Colon (tissue), 2 donors: ENCODE results near the gene CNTNAP3.
"Not testable (repeated sequence)": the region's sequence is repeated elsewhere in the genome, so short reads cannot be mapped to it uniquely, and the experiment has no call there.

Experiments
- FAIRE-seq: peaks from 2 replicates; lab custom pipeline; 2012; peaks lifted over from hg19 to GRCh38; lab: Jason Lieb, UNC
- donor health status: control.
- donor health status: control.

Gene CNTNAP3

DNA sequence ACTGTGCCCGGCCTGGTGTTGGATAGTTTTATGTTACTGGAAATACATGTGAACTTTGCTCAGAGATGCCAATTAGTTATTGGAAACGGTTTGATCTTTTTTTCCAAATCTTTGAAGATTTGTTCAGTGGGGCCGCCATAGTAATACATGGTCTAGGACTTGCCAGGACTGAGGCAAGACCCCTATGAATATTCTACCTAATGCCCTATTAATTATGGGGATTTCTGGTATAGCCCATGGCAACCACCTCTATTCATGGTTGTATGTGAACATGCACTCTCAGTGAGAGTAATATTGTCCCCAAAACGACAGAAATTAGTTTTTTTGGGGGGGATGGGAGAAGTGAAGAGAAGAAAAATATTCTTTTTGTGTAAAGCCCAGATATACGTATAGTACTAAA, 220.3 kb downstream of the CNTNAP3 start:
- FAIRE-seq, result not testable (repeated sequence)

DNA sequence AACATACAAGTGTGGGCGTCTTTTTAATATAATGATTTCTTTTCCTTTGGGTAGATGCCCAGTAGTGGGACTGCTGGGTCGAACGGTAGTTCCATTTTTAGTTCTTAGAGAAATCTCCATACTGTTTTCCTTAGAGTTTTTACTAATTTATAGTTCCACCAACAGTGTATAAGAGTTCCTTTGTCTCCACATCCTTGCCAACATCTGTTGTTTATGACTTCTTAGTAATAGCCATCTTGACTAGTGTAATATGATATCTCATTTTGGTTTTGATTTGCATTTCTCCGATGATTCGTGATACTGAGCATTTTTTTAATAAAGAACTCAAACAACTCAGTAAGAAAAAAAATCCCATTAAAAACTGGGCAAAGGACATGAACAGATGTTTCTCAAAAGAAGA, 225.0 kb downstream of the CNTNAP3 start:
- peak; percentile 21 for FAIRE-seq

DNA sequence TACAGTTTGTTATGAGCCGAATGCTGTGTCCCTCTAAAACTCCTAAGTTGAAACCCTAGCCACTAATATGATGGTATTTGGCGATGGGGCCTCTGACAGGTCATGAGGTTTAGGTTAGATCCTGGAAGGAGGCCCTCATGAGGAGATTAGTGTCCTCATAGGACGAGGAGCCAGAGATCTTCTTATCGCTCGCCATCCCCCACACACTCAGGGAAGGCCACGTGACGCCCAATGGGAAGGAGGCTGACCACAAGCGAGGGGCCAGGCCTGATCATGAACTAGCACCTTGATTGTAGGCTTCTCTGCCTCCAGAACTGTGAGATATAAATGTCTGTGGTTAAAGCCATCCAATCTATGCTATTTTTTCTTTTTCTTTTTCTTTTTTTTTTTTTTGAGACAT, 233.5 kb downstream of the CNTNAP3 start:
- FAIRE-seq, result not testable (repeated sequence)

DNA sequence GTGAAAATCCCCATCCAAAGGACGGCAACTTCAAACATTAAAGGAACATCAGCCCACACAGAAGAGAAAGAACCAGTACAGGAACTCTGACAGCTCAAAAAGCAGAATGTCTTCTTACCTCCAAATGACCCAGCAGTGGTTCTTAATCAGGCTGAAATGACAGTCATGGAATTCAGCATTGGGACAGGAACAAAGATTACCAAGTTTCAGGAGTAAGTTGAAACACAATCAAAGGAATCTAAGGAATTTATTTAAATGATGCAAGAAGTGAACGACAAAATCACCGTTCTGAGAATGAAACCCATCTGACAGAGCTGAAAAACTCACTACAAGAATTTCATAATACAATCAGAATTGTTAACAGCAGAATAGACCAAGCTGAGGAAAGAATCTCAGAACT, 241.1 kb downstream of the CNTNAP3 start:
- not testable (repeated sequence) for FAIRE-seq

DNA sequence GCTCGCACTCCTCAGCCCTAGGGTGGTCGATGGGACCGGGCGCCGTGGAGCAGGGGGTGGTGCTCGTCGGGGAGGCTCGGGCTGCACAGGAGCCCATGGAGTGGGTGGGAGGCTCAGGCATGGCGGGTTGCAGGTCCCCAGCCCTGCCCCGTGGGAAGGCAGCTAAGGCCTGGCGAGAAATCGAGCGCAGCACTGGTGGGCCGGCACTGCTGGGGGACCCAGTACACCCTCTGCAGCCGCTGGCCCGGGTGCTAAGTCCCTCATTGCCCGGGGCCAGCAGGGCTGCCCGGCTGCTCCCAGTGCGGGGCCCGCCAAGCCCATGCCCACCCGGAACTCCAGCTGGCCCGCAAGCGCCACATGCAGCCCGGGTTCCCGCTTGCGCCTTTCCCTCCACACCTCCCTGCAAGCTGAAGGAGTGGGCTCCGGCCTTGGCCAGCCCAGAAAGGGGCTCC, 245.6 kb downstream of the CNTNAP3 start:
- FAIRE-seq, result not testable (repeated sequence)

DNA sequence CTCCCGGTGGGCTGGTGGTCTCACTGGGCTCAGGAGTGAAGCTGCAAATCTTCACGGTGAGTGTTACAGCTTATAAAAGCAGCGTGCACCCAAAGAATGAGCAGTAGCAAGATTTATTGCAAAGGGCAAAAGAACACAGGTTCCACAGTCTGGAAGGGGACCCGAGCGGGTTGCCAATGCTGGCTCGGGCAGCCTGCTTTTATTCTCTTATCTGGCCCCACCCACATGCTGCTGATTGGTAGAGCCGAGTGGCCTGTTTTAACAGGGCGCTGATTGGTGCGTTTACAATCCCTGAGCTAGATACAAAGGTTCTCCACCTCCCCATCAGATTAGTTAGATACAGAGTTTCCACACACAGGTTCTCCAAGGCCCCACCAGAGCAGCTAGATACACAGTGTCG, 246.2 kb downstream of the CNTNAP3 start:
- not testable (repeated sequence) for FAIRE-seq

DNA sequence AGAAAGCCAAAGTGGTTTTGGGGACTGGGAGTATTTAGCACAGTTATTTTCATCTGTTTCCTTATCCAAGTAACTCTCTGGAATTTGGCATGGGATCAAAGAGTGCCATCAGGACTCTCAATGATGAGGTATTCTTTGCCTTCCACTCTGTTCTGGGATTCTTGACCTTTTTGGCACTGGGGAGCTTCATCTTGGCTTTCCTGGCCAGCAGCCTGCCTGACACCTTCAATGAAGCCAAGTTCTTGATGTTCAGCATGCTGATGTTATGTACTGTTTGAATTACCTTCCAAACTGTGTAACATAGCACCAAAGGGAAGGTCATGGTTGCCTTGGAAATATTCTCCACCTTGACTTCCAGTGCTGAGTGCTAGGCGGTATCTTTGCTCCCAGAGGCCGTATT, 248.8 kb downstream of the CNTNAP3 start:
- not testable (repeated sequence) for FAIRE-seq

DNA sequence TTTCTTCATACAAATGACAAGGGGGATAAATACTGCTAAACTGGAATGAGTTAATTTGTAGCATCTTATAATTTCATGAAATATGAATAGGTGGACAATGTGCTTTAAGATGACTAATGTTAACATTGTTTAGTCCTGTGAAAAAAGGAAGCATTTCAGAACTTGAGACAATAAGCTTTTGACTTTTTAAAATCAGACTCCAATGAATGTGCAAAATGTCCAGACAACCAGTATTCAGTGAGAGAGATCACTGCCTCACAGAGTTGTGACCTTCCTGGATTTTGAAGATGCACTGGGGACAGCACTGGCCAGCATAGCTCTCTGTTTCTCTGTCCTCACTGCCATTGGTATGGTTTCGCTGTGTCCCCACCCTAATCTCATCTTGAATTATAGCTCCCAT, 249.7 kb downstream of the CNTNAP3 start:
- not testable (repeated sequence) for FAIRE-seq

DNA sequence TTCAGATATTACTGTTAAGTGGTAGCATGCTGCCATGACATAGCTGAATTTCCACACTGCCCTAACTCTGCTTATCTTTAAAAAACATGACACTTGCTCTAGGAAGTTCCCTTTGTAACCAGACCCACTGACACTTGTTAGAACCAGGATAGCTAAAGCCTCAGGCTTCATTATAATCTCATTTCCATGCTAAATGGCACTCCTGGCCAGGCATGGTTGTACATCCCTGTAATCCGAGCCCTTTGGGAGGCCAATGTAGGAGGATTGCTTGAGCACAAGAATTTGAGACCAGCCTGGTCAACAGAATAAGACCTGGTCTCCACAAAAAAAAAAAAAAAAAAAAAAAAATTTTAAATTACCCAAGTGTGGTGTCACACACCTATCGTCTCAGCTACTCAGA, 254.1 kb downstream of the CNTNAP3 start:
- FAIRE-seq, result not testable (repeated sequence)

DNA sequence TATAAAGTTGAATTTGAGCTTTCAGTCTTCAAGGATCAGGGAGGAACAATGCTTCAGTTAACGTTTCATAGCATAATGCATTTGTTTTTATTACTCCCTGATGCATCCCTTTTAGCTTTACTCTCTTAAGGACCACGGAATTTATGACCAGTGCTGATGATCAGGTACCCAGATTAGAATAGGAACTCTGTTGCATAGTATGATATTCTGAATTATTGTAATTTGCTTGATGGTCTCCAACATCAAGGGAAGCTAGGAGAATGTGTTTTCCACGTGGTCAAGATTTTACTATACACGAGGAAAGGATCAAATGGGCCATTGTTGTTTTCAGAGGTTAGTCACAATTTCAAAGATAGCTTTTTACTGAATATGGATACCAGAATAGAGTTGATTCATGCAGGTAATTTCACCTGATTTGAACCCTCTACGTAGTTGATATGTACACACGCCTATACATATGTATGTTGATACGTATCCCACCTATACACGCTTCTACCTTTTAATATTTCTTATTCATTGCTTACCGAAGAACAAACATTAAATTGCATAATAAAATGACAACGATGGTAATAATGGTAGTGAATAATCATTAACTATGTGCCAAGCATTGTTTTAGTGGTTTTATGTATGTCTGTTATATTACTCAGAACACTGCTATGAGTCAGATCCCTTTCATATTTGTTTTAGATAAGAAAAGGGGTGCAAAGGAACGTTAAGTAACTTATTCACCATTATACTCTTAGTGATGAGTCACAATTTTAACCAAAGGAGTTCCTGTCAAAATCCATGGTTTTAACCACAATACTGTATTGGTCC, 257.6 kb downstream of the CNTNAP3 start:
- not testable (repeated sequence) for FAIRE-seq

DNA sequence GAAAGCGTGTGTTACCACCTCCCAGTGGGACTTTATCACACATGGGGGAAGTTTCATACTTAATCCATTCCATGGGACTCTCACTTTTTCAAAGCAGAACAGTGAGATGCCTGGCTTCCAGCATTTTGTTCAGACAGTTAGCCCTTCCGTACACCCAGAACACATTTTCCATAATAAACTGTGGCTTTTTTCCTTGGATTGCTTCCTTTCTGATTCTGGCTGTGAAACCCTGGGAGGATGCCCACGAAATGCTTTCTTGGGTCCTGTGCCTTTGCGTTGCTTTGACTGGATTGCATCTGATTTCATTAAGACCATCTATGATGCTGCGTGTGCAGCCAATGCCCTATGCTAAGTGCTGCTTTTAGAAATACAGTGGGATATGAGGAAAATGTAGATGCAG, 259.1 kb downstream of the CNTNAP3 start:
- not testable (repeated sequence) for FAIRE-seq

DNA sequence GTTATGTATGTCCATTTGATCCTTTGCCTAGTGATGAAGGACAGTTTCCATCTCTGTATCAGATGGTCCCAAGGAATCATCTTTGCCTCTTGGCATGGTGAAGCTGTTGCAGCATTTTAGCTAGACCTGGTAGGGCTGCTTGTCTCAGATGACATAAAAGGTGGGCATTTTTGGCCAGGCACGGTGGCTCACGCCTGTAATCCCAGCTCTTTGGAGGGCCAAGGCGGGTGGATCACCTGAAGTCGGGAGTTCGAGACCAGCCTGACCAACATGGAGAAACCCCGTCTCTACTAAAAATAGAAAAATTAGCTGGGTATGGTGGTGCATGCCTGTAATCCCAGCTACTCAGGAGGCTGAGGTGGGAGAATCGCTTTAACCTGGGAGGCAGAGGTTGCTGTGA, 259.8 kb downstream of the CNTNAP3 start:
- FAIRE-seq, result not testable (repeated sequence)

DNA sequence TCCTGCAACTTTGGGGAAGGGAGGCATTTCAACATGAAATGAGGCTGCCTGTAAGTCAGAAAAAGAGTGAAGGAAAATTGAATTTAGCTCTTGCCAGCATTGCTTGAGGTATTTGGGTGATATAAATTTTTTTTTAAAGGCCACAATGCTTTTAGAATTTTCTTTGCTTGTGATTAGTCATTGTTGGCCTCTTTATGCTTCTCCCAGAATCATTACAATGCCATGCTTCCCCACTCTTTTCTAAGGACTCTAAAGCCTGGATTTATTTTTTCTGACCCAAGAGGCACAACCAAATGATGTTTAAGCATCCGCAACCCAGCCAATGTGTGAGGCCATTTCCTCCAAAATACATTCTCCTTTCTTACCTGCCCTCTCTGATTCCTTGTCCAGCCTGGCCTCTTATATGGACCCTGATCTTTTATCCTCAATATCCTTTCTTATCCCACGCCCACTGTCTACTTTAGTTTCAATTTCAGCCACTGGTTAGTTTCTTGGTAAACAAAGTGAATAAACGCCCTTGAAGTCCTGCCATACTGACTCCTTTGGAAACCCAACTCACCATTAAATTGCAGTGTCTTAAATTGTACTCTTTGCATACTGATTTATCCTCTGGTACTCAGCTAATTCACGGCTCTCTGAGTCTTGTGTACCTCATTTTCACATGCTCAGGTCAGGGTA, 261.9 kb downstream of the CNTNAP3 start:
- not testable (repeated sequence) for FAIRE-seq
